ENCODE measurements around the gene KLHL17. TPM values are rescaled to one million over a fixed set of nuclear protein-coding genes. Genes with fewer than 3 reads are reported as not detected.
A peak's percentile ranks its signal among the peaks of the same experiment; 100 is the strongest.

The KLHL17 gene
- total and polyA plus RNA-seq, 9 of the 15 experiments (the other 6 are each of a cell fraction or from before 2014, with no cell fraction given) = 0.14 to 84.8 (median 13.0) TPM

DNA sequence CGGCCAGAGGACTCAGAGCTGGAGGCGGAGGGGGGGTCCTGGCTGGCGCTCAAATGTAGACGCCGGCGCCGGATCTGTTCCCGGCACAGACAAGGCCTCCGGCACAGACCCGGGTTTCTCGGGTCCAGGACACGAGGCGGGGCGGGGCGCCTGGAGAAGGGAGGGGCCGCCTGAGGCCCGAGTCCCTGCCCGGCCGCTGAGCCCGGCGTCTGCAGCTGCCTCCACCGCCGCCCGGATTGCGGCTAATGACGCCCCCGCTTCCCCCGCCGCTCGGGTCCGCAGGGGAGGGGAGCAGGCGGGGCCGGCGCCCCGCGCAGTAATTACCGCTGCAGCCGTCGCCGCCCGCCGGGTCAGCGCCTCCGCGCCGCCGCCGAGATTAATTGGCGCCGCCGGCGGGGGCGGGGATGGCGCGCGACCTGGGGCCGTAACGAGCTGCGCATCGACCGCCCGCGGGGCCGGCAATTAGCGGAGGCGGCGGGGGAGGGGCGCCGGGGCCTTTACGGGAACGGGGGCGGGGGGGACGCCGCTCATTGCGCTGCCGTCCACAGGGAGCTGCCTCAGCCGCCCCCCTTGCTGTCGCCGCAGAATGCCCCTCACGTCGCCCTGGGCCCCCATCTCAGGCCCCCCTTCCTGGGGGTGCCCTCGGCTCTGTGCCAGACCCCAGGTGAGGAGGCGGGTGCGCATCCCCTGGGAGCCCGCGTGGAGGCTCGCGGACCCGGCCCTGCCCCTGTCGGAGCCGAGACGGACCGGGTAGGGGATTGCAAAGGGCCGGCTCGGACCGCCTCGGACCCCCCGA, 18.6 kb upstream of the KLHL17 start (continued):
- TF ChIP-seq, protein P1, sequence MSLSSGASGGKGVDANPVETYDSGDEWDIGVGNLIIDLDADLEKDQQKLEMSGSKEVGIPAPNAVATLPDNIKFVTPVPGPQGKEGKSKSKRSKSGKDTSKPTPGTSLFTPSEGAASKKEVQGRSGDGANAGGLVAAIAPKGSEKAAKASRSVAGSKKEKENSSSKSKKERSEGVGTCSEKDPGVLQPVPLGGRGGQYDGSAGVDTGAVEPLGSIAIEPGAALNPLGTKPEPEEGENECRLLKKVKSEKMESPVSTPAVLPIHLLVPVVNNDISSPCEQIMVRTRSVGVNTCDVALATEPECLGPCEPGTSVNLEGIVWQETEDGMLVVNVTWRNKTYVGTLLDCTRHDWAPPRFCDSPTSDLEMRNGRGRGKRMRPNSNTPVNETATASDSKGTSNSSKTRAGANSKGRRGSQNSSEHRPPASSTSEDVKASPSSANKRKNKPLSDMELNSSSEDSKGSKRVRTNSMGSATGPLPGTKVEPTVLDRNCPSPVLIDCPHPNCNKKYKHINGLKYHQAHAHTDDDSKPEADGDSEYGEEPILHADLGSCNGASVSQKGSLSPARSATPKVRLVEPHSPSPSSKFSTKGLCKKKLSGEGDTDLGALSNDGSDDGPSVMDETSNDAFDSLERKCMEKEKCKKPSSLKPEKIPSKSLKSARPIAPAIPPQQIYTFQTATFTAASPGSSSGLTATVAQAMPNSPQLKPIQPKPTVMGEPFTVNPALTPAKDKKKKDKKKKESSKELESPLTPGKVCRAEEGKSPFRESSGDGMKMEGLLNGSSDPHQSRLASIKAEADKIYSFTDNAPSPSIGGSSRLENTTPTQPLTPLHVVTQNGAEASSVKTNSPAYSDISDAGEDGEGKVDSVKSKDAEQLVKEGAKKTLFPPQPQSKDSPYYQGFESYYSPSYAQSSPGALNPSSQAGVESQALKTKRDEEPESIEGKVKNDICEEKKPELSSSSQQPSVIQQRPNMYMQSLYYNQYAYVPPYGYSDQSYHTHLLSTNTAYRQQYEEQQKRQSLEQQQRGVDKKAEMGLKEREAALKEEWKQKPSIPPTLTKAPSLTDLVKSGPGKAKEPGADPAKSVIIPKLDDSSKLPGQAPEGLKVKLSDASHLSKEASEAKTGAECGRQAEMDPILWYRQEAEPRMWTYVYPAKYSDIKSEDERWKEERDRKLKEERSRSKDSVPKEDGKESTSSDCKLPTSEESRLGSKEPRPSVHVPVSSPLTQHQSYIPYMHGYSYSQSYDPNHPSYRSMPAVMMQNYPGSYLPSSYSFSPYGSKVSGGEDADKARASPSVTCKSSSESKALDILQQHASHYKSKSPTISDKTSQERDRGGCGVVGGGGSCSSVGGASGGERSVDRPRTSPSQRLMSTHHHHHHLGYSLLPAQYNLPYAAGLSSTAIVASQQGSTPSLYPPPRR (CRISPR knock-in tag; IDR thresholded peaks at IDR 0.05; ENCODE audit: borderline replicate concordance) = no peak
- TF ChIP-seq NRF1 (conservative IDR thresholded peaks at IDR 0.05 in 1 of 2, IDR thresholded peaks at IDR 0.05 in 1 of 2) = peak; percentile 75 to 76; a peak in 3 of 4 replicates
- TF ChIP-seq HDAC2 (IDR thresholded peaks at IDR 0.05) = no peak
- no peak for TF ChIP-seq EWSR1 (IDR thresholded peaks at IDR 0.05; ENCODE audit: borderline replicate concordance, low read depth, partially characterized antibody)
- TF ChIP-seq XRCC4 (IDR thresholded peaks at IDR 0.05; ENCODE audit: extremely low read depth, insufficient read depth, insufficient read length) = no peak
- TF ChIP-seq ZNF561 (CRISPR knock-in tag; conservative IDR thresholded peaks at IDR 0.05) = no peak
- TF ChIP-seq HMG20B (CRISPR knock-in tag; IDR thresholded peaks at IDR 0.05) = no peak
- TF ChIP-seq, protein P2, sequence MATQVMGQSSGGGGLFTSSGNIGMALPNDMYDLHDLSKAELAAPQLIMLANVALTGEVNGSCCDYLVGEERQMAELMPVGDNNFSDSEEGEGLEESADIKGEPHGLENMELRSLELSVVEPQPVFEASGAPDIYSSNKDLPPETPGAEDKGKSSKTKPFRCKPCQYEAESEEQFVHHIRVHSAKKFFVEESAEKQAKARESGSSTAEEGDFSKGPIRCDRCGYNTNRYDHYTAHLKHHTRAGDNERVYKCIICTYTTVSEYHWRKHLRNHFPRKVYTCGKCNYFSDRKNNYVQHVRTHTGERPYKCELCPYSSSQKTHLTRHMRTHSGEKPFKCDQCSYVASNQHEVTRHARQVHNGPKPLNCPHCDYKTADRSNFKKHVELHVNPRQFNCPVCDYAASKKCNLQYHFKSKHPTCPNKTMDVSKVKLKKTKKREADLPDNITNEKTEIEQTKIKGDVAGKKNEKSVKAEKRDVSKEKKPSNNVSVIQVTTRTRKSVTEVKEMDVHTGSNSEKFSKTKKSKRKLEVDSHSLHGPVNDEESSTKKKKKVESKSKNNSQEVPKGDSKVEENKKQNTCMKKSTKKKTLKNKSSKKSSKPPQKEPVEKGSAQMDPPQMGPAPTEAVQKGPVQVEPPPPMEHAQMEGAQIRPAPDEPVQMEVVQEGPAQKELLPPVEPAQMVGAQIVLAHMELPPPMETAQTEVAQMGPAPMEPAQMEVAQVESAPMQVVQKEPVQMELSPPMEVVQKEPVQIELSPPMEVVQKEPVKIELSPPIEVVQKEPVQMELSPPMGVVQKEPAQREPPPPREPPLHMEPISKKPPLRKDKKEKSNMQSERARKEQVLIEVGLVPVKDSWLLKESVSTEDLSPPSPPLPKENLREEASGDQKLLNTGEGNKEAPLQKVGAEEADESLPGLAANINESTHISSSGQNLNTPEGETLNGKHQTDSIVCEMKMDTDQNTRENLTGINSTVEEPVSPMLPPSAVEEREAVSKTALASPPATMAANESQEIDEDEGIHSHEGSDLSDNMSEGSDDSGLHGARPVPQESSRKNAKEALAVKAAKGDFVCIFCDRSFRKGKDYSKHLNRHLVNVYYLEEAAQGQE (IDR thresholded peaks at IDR 0.05; ENCODE audit: borderline replicate concordance) = no peak
- TF ChIP-seq, protein P2 (CRISPR knock-in tag; IDR thresholded peaks at IDR 0.05; ENCODE audit: low read depth) = no peak
- TF ChIP-seq, protein P3, sequence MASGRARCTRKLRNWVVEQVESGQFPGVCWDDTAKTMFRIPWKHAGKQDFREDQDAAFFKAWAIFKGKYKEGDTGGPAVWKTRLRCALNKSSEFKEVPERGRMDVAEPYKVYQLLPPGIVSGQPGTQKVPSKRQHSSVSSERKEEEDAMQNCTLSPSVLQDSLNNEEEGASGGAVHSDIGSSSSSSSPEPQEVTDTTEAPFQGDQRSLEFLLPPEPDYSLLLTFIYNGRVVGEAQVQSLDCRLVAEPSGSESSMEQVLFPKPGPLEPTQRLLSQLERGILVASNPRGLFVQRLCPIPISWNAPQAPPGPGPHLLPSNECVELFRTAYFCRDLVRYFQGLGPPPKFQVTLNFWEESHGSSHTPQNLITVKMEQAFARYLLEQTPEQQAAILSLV (tag; IDR thresholded peaks at IDR 0.05) = no peak
- peak; percentile 58; the same call in 1 of the 2 replicates for TF ChIP-seq MYC (IDR thresholded peaks at IDR 0.05; ENCODE audit: low read depth, low read length)
- TF ChIP-seq MYC (CRISPR knock-in tag; IDR thresholded peaks at IDR 0.05; ENCODE audit: borderline replicate concordance, low read depth) = no peak
